Measurements from ENCODE around the gene STAT5A. TPM values are rescaled to one million over a fixed set of nuclear protein-coding genes. Genes with fewer than 3 reads are reported as not detected.
A peak's percentile ranks its signal among the peaks of the same experiment; 100 is the strongest.
"Not testable (repeated sequence)": the region's sequence is repeated elsewhere in the genome, so short reads cannot be mapped to it uniquely, and the experiment has no call there.

Gene STAT5A
- total RNA-seq (1 to 10 TPM; 8.3 to 8.5 TPM), polyA plus RNA-seq (ENCODE audit: insufficient read length in 2 of 2) (1 to 10 TPM; 4.3 to 6.7 TPM)
- long read RNA-seq, donor 1: 0 reads
- long read RNA-seq, donor 2: 0 reads
- long read RNA-seq, donor 3: 0 reads
- long read RNA-seq, donor 4: 0 reads

DNA sequence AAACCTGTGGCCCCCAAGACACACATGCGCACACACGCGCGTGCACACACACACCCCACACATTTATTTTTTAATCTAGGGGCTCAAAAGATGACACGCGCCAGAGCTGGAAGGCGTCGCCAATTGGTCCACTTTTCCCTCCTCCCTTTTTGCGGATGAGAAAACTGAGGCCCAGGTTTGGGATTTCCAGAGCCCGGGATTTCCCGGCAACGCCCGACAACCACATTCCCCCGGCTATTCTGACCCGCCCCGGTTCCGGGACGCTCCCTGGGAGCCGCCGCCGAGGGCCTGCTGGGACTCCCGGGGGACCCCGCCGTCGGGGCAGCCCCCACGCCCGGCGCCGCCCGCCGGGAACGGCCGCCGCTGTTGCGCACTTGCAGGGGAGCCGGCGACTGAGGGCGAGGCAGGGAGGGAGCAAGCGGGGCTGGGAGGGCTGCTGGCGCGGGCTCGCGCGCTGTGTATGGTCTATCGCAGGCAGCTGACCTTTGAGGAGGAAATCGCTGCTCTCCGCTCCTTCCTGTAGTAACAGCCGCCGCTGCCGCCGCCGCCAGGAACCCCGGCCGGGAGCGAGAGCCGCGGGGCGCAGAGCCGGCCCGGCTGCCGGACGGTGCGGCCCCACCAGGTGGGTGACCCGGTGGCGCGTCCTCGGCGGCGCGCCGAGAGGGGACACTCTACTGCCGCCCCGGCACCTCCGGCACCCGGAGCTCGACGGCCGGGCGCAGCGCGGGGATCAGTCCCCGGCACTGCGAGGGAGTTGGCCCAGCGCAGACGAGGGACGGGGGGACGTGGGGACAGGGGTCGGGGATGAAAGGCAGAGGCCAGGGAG lies at the start of gene STAT5A:
Gene STAT5A, plus strand, starts transcription at position 522 of the 826 bp plus-strand sequence. CDS start 914 bp downstream, outside the sequence.
- Histone ChIP-seq H3K27ac (ENCODE audit: low read depth, low read length) (peak within 1 kb of the TSS; percentile 73), H3K36me3 (ENCODE audit: control insufficient read depth, insufficient read depth, low read length) (no peaks in the 10 kb centered on the region), H3K4me3 (ENCODE audit: low read depth, low read length) (peak within 1 kb of the TSS; percentile 33), H3K4me1 (ENCODE audit: control insufficient read depth, insufficient read depth, low read length) (peaks cover 30% of the 10 kb centered on the region), H3K27me3 (ENCODE audit: control insufficient read depth, insufficient read depth, low read length) (peaks cover 26% of the 10 kb centered on the region), H3K9me3 (ENCODE audit: control insufficient read depth, insufficient read depth, low read length) (no peaks in the 10 kb centered on the region)
- 6% methylated on average over 88 of the region's 88 CpGs for WGBS (ENCODE audit: insufficient coverage)
- DNase-seq (ENCODE audit: low read depth in 4 of 6, low spot score in 6 of 6): peak in 3 of 6 donors; percentile 23 to 72 (median 70)

DNA sequence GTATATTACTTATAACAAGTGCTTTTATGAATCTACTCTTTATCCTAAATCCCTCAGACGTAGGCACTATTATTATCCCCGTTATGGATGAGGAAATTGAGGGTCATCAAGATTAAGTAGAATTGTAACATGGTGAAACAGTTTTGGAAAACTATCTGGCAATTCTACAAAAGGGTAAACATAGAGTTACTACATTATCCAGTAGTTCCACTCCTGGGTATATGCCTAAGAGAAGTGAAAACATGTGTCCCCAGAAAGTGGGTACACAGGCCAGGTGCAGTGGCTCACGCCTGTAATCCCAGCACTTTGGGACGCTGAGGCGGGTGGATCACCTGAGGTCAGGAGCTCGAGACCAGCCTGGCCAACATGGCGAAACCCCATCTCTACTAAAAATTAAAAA lies 48.7 kb upstream of the STAT5A start:
- not testable (repeated sequence) for H3K27ac ChIP-seq (ENCODE audit: low read depth, low read length); H3K36me3 ChIP-seq (ENCODE audit: control insufficient read depth, insufficient read depth, low read length); H3K9me3 ChIP-seq (ENCODE audit: control insufficient read depth, insufficient read depth, low read length); H3K4me1 ChIP-seq (ENCODE audit: control insufficient read depth, insufficient read depth, low read length); H3K27me3 ChIP-seq (ENCODE audit: control insufficient read depth, insufficient read depth, low read length); DNase-seq (ENCODE audit: low read depth in 4 of 6, low spot score in 6 of 6); H3K4me3 ChIP-seq (ENCODE audit: low read depth, low read length)
- 100% methylated on average over 1 of the region's 7 CpGs for WGBS (ENCODE audit: insufficient coverage)

DNA sequence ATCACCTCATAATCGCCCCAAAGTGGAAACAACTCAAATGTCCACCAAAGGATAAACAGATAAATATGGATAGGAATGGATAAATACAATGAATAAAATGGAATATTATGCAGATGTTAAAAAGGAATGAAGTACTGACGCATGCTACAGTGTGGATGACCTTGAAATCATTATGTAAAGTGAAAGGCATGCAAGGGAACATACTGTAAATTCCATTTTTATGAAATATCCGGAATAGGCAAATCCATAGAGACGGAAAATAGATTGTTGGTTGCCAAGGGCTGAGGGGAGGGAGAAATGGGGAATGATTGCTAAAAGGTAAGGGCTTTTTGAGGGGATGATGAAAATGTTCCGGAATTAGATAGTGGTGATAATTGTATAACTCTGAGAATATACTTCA lies 48.1 kb upstream of the STAT5A start:
- no peaks in the 10 kb centered on the region for H3K9me3 ChIP-seq (ENCODE audit: control insufficient read depth, insufficient read depth, low read length)
- no peak for DNase-seq (ENCODE audit: low read depth in 4 of 6, low spot score in 6 of 6)
- H3K4me1 ChIP-seq (ENCODE audit: control insufficient read depth, insufficient read depth, low read length): no peaks in the 10 kb centered on the region
- 96% methylated on average over 3 of the region's 5 CpGs for whole genome bisulfite sequencing (ENCODE audit: insufficient coverage)
- H3K36me3 ChIP-seq (ENCODE audit: control insufficient read depth, insufficient read depth, low read length): no peaks in the 10 kb centered on the region
- no peak overlapping the region for H3K4me3 ChIP-seq (ENCODE audit: low read depth, low read length)
- H3K27ac ChIP-seq (ENCODE audit: low read depth, low read length): no peak overlapping the region
- H3K27me3 ChIP-seq (ENCODE audit: control insufficient read depth, insufficient read depth, low read length): no peaks in the 10 kb centered on the region

DNA sequence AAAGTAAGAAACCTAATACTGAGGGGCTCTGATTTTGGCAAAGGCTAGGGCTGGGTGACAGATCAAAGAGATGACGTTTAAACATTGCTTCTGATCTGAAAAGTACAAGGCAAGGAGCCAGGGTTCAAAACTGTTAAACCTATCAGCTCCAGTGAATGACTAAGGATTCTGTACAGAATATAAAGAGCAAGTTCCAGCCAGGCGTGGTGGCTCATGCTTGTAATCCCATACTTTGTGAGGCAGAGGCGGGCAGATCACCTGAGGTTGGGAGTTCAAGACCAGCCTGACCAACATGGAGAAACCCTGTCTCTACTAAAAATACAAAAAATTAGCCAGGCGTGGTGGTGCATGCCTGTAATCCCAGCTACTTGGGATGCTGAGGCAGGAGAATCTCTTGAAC lies 47.4 kb upstream of the STAT5A start:
- not testable (repeated sequence) for H3K9me3 ChIP-seq (ENCODE audit: control insufficient read depth, insufficient read depth, low read length); H3K27me3 ChIP-seq (ENCODE audit: control insufficient read depth, insufficient read depth, low read length); H3K27ac ChIP-seq (ENCODE audit: low read depth, low read length); H3K4me1 ChIP-seq (ENCODE audit: control insufficient read depth, insufficient read depth, low read length); H3K36me3 ChIP-seq (ENCODE audit: control insufficient read depth, insufficient read depth, low read length); H3K4me3 ChIP-seq (ENCODE audit: low read depth, low read length); DNase-seq (ENCODE audit: low read depth in 4 of 6, low spot score in 6 of 6)
- 80% methylated on average over 3 of the region's 4 CpGs for WGBS (ENCODE audit: insufficient coverage)

DNA sequence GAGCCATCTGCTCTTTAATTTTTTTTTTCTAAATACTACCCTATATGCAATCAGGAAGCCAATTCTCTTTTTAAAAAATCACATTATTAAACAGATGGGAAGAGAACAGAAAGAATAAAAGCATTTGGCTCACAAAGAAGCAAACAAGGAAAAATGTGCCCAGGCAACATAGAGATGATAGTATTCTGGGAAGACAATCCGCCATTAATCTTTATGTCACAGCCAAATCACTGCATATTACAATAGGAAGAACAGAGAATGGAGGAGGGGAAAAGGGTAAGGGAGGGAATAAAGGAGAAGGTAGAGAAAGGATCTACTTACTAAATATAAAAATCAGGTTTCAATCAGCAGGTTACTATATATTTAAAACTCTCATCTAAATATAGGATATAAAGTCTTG lies 46.4 kb upstream of the STAT5A start:
- Histone ChIP-seq H3K4me3 (ENCODE audit: low read depth, low read length) (no peak overlapping the region), H3K27ac (ENCODE audit: low read depth, low read length) (no peak overlapping the region), H3K27me3 (ENCODE audit: control insufficient read depth, insufficient read depth, low read length) (no peaks in the 10 kb centered on the region), H3K9me3 (ENCODE audit: control insufficient read depth, insufficient read depth, low read length) (no peaks in the 10 kb centered on the region), H3K36me3 (ENCODE audit: control insufficient read depth, insufficient read depth, low read length) (no peaks in the 10 kb centered on the region), H3K4me1 (ENCODE audit: control insufficient read depth, insufficient read depth, low read length) (no peaks in the 10 kb centered on the region)
- DNase-seq (ENCODE audit: low read depth in 4 of 6, low spot score in 6 of 6): peak in 2 of 6 donors; percentile 18 to 51
- no CpG with 5 or more reads among the region's 1 CpG for WGBS (ENCODE audit: insufficient coverage)

DNA sequence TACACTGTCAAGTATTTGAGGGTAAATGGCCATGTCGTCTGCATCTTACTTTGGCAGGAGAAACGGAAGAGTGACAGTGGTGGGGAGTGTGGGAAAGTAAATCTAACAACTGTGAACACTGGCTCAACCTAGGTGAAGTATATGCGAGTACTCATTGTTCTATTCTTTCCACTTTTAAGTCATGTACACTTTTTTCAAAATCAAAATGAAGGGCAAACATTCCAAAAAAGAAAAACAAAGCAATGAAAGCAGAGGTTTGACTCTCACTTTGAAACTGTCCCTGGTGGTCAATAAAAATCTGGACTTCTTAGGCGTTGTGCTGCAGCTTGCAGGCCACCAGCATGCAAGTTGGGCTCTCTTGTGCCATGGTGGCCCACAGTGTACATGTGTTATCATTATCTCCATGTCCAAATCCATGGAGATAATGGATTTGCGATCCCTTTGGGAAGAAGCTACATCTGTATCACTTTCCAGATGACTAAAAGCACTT lies 44.8 kb upstream of the STAT5A start:
- DNase-seq (ENCODE audit: low read depth in 4 of 6, low spot score in 6 of 6): peak in 1 of 6 donors; percentile 14
- Histone ChIP-seq H3K27me3 (ENCODE audit: control insufficient read depth, insufficient read depth, low read length) (no peaks in the 10 kb centered on the region), H3K27ac (ENCODE audit: low read depth, low read length) (no peak overlapping the region), H3K36me3 (ENCODE audit: control insufficient read depth, insufficient read depth, low read length) (no peaks in the 10 kb centered on the region), H3K4me1 (ENCODE audit: control insufficient read depth, insufficient read depth, low read length) (peaks cover 7% of the 10 kb centered on the region), H3K4me3 (ENCODE audit: low read depth, low read length) (no peak overlapping the region), H3K9me3 (ENCODE audit: control insufficient read depth, insufficient read depth, low read length) (no peaks in the 10 kb centered on the region)
- 51% methylated on average over 3 of the region's 5 CpGs for WGBS (ENCODE audit: insufficient coverage)

DNA sequence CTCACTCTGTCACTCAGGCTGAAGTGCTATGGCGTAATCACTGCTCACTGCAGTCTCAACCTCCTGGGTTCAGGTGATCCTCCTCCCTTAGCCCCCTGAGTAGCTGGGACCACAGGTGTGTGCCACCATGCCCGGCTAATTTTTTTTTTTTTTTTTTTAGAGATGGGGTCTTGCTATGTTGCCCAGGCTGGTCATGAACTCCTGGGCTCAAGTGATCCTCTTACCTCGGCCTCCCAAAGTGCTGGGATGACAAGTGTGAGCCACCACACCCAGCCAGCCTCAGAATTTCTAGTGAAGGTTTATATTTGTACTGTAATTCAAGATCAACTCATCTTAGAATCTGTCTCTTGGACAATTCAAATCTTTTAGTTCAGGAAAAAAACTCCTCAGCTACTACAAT lies 44.2 kb upstream of the STAT5A start:
- peaks cover 13% of the 10 kb centered on the region for H3K4me1 ChIP-seq (ENCODE audit: control insufficient read depth, insufficient read depth, low read length)
- H3K27ac ChIP-seq (ENCODE audit: low read depth, low read length); H3K9me3 ChIP-seq (ENCODE audit: control insufficient read depth, insufficient read depth, low read length); H3K36me3 ChIP-seq (ENCODE audit: control insufficient read depth, insufficient read depth, low read length); H3K27me3 ChIP-seq (ENCODE audit: control insufficient read depth, insufficient read depth, low read length); DNase-seq (ENCODE audit: low read depth in 4 of 6, low spot score in 6 of 6); H3K4me3 ChIP-seq (ENCODE audit: low read depth, low read length): not testable (repeated sequence)
- WGBS (ENCODE audit: insufficient coverage): 100% methylated on average over 1 of the region's 3 CpGs

DNA sequence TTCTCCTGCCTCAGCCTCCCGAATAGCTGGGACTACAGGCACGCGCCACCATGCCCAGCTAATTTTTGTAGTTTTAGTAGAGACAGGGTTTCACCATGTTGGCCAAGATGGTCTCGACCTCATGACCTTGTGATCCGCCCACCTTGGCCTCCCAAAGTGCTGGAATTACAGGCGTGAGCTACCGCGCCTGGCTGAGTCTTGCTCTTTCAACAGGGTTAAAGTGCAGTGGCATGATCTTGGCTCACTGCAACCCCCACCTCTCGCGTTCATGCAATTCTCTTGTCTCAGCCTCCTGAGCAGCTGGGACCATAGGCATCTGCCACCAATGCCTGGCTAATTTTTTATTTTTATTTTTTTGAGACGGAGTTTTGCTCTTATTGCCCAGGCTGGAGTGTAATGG lies 43.1 kb upstream of the STAT5A start:
- 97% methylated on average over 9 of the region's 11 CpGs for WGBS (ENCODE audit: insufficient coverage)
- not testable (repeated sequence) for H3K27ac ChIP-seq (ENCODE audit: low read depth, low read length); H3K9me3 ChIP-seq (ENCODE audit: control insufficient read depth, insufficient read depth, low read length); H3K36me3 ChIP-seq (ENCODE audit: control insufficient read depth, insufficient read depth, low read length); DNase-seq (ENCODE audit: low read depth in 4 of 6, low spot score in 6 of 6); H3K27me3 ChIP-seq (ENCODE audit: control insufficient read depth, insufficient read depth, low read length); H3K4me3 ChIP-seq (ENCODE audit: low read depth, low read length)
- H3K4me1 ChIP-seq (ENCODE audit: control insufficient read depth, insufficient read depth, low read length): peaks cover 14% of the 10 kb centered on the region

DNA sequence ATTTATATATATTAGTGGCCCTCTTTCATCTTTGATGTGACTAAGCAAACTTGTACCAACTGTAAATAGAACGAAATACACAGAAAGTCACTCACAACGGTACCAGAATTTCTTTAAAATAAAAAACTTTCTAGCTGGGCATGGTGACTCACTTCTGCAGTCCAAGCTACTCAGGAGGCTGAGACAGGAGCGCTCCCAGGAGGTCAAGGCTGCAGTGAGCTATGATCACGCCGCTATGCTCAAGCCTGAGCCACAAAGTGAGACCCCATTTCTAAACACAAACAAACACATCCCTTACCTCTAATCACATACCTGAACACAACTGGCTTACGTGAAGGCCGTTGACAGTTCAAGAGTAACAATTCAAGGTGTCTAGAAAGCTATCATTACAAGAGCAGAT lies 41.8 kb upstream of the STAT5A start:
- H3K9me3 ChIP-seq (ENCODE audit: control insufficient read depth, insufficient read depth, low read length): no peaks in the 10 kb centered on the region
- H3K27ac ChIP-seq (ENCODE audit: low read depth, low read length): no peak overlapping the region
- no peak for DNase-seq (ENCODE audit: low read depth in 4 of 6, low spot score in 6 of 6)
- WGBS (ENCODE audit: insufficient coverage): 89% methylated on average over 3 of the region's 7 CpGs
- no peak overlapping the region for H3K4me3 ChIP-seq (ENCODE audit: low read depth, low read length)
- H3K27me3 ChIP-seq (ENCODE audit: control insufficient read depth, insufficient read depth, low read length): no peaks in the 10 kb centered on the region
- no peaks in the 10 kb centered on the region for H3K36me3 ChIP-seq (ENCODE audit: control insufficient read depth, insufficient read depth, low read length)
- H3K4me1 ChIP-seq (ENCODE audit: control insufficient read depth, insufficient read depth, low read length): peaks cover 14% of the 10 kb centered on the region

DNA sequence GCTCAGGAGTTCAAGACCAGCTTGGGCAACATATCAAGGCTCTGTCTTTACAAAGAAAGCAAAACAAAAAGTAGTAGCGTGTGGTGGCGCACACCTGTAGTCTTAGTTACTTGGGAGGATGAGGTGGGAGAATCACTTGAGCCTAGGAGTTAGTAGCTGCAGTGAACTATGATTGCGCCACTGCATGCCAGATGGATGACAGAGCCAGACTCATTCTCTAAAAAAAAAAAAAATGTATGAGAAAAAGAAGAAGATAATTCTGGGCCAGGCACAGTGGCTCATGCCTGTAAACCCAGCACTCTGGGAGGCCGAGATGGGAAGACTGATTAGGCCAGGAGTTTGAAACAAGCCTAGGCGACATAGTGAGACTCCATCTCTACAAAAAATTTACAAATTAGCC lies 40.6 kb upstream of the STAT5A start:
- H3K4me1 ChIP-seq (ENCODE audit: control insufficient read depth, insufficient read depth, low read length): peaks cover 14% of the 10 kb centered on the region
- DNase-seq (ENCODE audit: low read depth in 4 of 6, low spot score in 6 of 6): no peak

More for the DNA sequence above, 40.6 kb upstream of the STAT5A start:
- Histone ChIP-seq H3K9me3 (ENCODE audit: control insufficient read depth, insufficient read depth, low read length) (no peaks in the 10 kb centered on the region), H3K4me3 (ENCODE audit: low read depth, low read length) (no peak overlapping the region), H3K36me3 (ENCODE audit: control insufficient read depth, insufficient read depth, low read length) (no peaks in the 10 kb centered on the region), H3K27me3 (ENCODE audit: control insufficient read depth, insufficient read depth, low read length) (no peaks in the 10 kb centered on the region), H3K27ac (ENCODE audit: low read depth, low read length) (no peak overlapping the region)
- 96% methylated on average over 3 of the region's 5 CpGs for WGBS (ENCODE audit: insufficient coverage)

Data from spinal cord (tissue), 10 donors.